GM19397 (cell line): Measurements from ENCODE around the gene MAML2.

Experiments used
- ATAC-seq: cut with Tn5 transposase; IDR thresholded peaks from one replicate; pipeline ENCODE4 v1.9.1; 2021; ENCODE audit warnings: mild to moderate bottlenecking, moderate library complexity; ENCODE audit not compliant: unreplicated experiment

Gene MAML2

GRCh38 chr11:96342961-96343711, at the start of gene MAML2:
TSS of gene MAML2 (minus strand) at chr11:96343195. CDS start at chr11:96341895, 1,300 bp downstream.
- ATAC-seq, result peak; percentile 70

- ATAC-seq, result no peak
Observed at GRCh38 chr11:96391698-96392307, 48.8 kb upstream of the MAML2 start.

GRCh38 chr11:96390488-96390792, 47.4 kb upstream of the MAML2 start:
- no peak for ATAC-seq

- peak; percentile 96 for ATAC-seq
Observed at GRCh38 chr11:96389720-96390487, 46.9 kb upstream of the MAML2 start, which contains the start of the genes CCDC82 and JRKL. TSS of gene CCDC82 (minus strand) at chr11:96389912. CDS start at chr11:96384747, 5,165 bp downstream. TSS of gene JRKL (plus strand) at chr11:96390013. CDS start at chr11:96390650, 637 bp downstream.

- peak; percentile 61 for ATAC-seq
Observed at GRCh38 chr11:96388891-96389719, 46.1 kb upstream of the MAML2 start.

- no peak for ATAC-seq
Observed at GRCh38 chr11:96385187-96385586, 42.2 kb upstream of the MAML2 start.

GRCh38 chr11:96384156-96384555, 41.2 kb upstream of the MAML2 start:
- ATAC-seq, result no peak

GRCh38 chr11:96376796-96377195, 33.8 kb upstream of the MAML2 start:
- ATAC-seq, result no peak

GRCh38 chr11:96373826-96374225, 30.8 kb upstream of the MAML2 start:
- no peak for ATAC-seq

- no peak for ATAC-seq
Observed at GRCh38 chr11:96367342-96367741, 24.3 kb upstream of the MAML2 start.

- ATAC-seq, result no peak
Observed at GRCh38 chr11:96366024-96366423, 23.0 kb upstream of the MAML2 start.

- ATAC-seq, result no peak
Observed at GRCh38 chr11:96365493-96365892, 22.5 kb upstream of the MAML2 start.

GRCh38 chr11:96361778-96362177, 18.8 kb upstream of the MAML2 start:
- ATAC-seq, result no peak

- no peak for ATAC-seq
Observed at GRCh38 chr11:96358321-96358720, 15.3 kb upstream of the MAML2 start.

- ATAC-seq, result no peak
Observed at GRCh38 chr11:96357794-96358193, 14.8 kb upstream of the MAML2 start.

GRCh38 chr11:96356848-96357247, 13.9 kb upstream of the MAML2 start:
- no peak for ATAC-seq

GRCh38 chr11:96342014-96342960, 708 bp downstream of the MAML2 start:
- ATAC-seq, result no peak

- peak; percentile 31 for ATAC-seq
Observed at GRCh38 chr11:96341211-96342013, 1.6 kb downstream of the MAML2 start.

- no peak for ATAC-seq
Observed at GRCh38 chr11:96340555-96340885, 2.5 kb downstream of the MAML2 start.
